ENCODE measurements around the gene TEX11.

- TF ChIP-seq CTCF (optimal IDR thresholded peaks at IDR 0.05 in 1 of 3, IDR thresholded peaks at IDR 0.05 in 1 of 3, conservative IDR thresholded peaks at IDR 0.05 in 1 of 3; ENCODE audit: extremely low read depth in 1 of 3, insufficient read depth in 2 of 3, low read length in 3 of 3) (no peak), EZH2 (IDR thresholded peaks at IDR 0.05; ENCODE audit: low read length) (no peak)
These were observed 81.8 kb downstream of the TEX11 start for GRCh38 chrX:70826715-70827114.
